ENCODE measurements around the gene CCN6. TPM values are rescaled to one million over a fixed set of nuclear protein-coding genes. Genes with fewer than 3 reads are reported as not detected.

The CCN6 gene
- total RNA-seq, 1 experiment from 2014 or later: not detected

DNA sequence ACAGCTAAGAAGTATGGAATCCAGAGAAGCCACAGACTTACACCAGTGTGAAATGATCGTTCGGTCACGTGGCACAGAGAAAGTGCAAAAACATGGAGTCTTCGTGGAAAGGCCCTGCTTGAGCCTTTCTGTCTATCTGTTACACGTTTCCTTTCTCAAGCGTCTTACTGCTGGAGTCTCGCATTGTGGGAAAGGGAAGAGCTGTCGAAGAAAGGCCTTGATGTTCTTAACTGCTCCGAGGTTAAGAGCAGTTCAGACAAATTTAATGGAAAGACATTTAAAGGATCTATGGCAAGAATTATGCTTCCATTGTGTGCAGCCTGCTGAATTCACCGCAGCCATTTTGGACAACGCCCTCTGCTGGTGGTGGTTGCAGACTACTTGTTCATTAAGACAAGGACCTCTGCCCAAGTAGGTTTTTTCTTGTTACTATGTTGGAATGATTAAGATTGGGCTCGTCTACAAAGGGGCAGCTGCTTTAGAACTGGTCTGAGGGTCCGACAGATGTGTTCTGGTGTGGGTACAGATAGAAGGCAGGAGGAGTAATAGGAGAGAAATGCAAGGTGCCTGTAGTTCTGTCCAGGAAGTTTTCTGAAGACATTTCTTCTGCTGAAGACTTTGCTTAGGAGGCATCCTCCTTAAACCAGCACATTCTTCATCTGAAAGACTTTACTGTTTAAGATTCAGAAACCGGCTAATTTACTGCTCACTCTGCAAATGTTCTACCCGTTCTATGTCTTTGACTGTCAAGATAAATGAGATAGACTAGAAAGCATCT lies 24.7 kb upstream of the CCN6 start:
- H3K27me3 Mint-ChIP-seq (ENCODE audit: low read depth): peaks cover 6% of the 10 kb centered on the region
- H3K27ac Mint-ChIP-seq: peak overlapping the region in 1 of 3 experiments; percentile 42; a peak in 1 of 7 replicates
- H2BK15ac ChIP-seq (ENCODE audit: low read depth, low read length): no peak overlapping the region
- peaks cover 0 to 4% of the 10 kb centered on the region in 2 experiments; a peak in 2 of 5 replicates for H3K9me3 Mint-ChIP-seq
- H4K91ac ChIP-seq (ENCODE audit: insufficient read length, low read depth, low read length): no peak overlapping the region
- H2BK20ac ChIP-seq (ENCODE audit: low read depth, low read length, poor library complexity, severe bottlenecking): no peak overlapping the region
- H2BK12ac ChIP-seq (ENCODE audit: insufficient read length, low read depth, low read length): no peak overlapping the region
- H4K8ac ChIP-seq (replicated peaks; ENCODE audit: insufficient read length, low read depth, low read length): no peak overlapping the region
- H3K14ac ChIP-seq (ENCODE audit: insufficient read depth, low read length): no peak overlapping the region
- peaks cover 7 to 9% of the 10 kb centered on the region in 2 experiments; a peak in 3 of 4 replicates for H3K4me1 Mint-ChIP-seq
- TF ChIP-seq, protein P1, sequence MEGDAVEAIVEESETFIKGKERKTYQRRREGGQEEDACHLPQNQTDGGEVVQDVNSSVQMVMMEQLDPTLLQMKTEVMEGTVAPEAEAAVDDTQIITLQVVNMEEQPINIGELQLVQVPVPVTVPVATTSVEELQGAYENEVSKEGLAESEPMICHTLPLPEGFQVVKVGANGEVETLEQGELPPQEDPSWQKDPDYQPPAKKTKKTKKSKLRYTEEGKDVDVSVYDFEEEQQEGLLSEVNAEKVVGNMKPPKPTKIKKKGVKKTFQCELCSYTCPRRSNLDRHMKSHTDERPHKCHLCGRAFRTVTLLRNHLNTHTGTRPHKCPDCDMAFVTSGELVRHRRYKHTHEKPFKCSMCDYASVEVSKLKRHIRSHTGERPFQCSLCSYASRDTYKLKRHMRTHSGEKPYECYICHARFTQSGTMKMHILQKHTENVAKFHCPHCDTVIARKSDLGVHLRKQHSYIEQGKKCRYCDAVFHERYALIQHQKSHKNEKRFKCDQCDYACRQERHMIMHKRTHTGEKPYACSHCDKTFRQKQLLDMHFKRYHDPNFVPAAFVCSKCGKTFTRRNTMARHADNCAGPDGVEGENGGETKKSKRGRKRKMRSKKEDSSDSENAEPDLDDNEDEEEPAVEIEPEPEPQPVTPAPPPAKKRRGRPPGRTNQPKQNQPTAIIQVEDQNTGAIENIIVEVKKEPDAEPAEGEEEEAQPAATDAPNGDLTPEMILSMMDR (conservative IDR thresholded peaks at IDR 0.05): peak; percentile 87
- no peak overlapping the region for H3K56ac ChIP-seq (ENCODE audit: insufficient read length, low read depth, low read length)
- no peaks in the 10 kb centered on the region for H3K79me1 ChIP-seq (ENCODE audit: insufficient read depth, low read depth, low read length, poor library complexity, severe bottlenecking)
- no peak overlapping the region for H3K23ac ChIP-seq (ENCODE audit: insufficient read length, low read depth, low read length)
- H3K4me2 ChIP-seq (ENCODE audit: insufficient read depth, insufficient read length, low read length): no peak overlapping the region
- no peak overlapping the region for H3K4me3 Mint-ChIP-seq
- no peak overlapping the region for H3K9ac ChIP-seq (ENCODE audit: extremely low read depth, insufficient read length, low read length)
- H3K23me2 ChIP-seq (ENCODE audit: insufficient read length, low read depth, low read length, poor library complexity, severe bottlenecking): no peaks in the 10 kb centered on the region
- no peaks in the 10 kb centered on the region for H3K9me3 ChIP-seq (ENCODE audit: control insufficient read depth, low read depth, low read length)
- peak overlapping the region; percentile 92 for H2AFZ ChIP-seq (ENCODE audit: low read length)
- DNase-seq: peak; percentile 79
- H3K36me3 Mint-ChIP-seq (ENCODE audit: insufficient read depth in 1 of 3, low read depth in 3 of 3): peaks cover 0 to 4% (median 0%) of the 10 kb centered on the region in 3 experiments; a peak in 2 of 7 replicates
- no peaks in the 10 kb centered on the region for H3K27me3 ChIP-seq (ENCODE audit: insufficient read depth, low read length)
- no peak overlapping the region for H3K4ac ChIP-seq (ENCODE audit: low read depth, low read length)
- H3K18ac ChIP-seq (ENCODE audit: insufficient read length, low read depth, low read length): no peak overlapping the region
- H3T11ph ChIP-seq (ENCODE audit: low read length): no peak overlapping the region
- H3K79me2 ChIP-seq (ENCODE audit: insufficient read depth, low read length): no peaks in the 10 kb centered on the region
- no peaks in the 10 kb centered on the region for H4K20me1 ChIP-seq (ENCODE audit: control insufficient read depth, insufficient read depth, insufficient read length)
- no peak overlapping the region for H2AK5ac ChIP-seq (ENCODE audit: insufficient read length, low read length)
- H3K27ac ChIP-seq (ENCODE audit: insufficient read length, low read depth, low read length): no peak overlapping the region
- no peak overlapping the region for H4K5ac ChIP-seq (ENCODE audit: insufficient read length, low read depth, low read length)
- no peak overlapping the region for H2BK5ac ChIP-seq (ENCODE audit: insufficient read length, low read length)
- no peaks in the 10 kb centered on the region; the same call in 1 of the 2 replicates for H3K4me1 ChIP-seq (ENCODE audit: insufficient read depth, low read length)
- H2BK120ac ChIP-seq (ENCODE audit: low read depth, low read length, poor library complexity, severe bottlenecking): no peak overlapping the region
- no CpG with 5 or more reads among the region's 15 CpGs for WGBS (ENCODE audit: extremely low coverage, insufficient read length, low lambda C conversion rate)
